Umbilical cord (tissue), 2 donors: ENCODE measurements around the gene C6orf136. TPM values are rescaled to one million over a fixed set of nuclear protein-coding genes. Genes with fewer than 3 reads are reported as not detected.
"Not testable (repeated sequence)": the region's sequence is repeated elsewhere in the genome, so short reads cannot be mapped to it uniquely, and the experiment has no call there.

Experiments
- DNase-seq: peaks from one replicate; pipeline ENCODE4 v3.0.0-alpha.2; 2015; ENCODE audit warnings: low spot score
- total RNA-seq: library from RNA; depleted of rRNA; stranded (reverse); fragments of >200 nt; gene quantifications from one replicate; pipeline ENCODE4 v1.2.3, GENCODE V29; 2014; ENCODE audit warnings: low replicate concordance; ENCODE audit not compliant: insufficient read depth

Gene C6orf136
- total RNA-seq, 1 donor from 2014 or later: 11.8 TPM

DNA sequence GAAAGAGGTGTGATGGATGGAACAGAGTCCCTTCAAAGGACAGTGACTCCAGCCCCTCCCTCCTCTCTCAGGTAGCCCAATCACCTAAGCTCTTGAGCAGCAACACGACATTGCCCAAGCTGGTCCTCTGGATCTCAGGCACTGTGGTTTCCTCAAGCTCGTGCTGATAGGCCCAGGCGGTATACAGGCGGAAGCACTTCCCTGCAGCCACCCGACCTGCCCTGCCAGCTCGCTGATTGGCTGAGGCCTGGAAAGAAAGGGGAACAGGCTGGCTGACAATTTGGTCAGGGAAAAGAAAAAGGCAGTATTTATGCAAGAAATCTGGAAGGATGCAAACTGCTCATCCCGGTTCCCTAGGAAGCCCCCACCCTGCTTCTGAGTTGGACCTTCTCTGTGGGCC, 9.6 kb downstream of the C6orf136 start:
- no peak for DNase-seq

GRCh38 chr6:30657454-30657853, 10.5 kb downstream of the C6orf136 start:
- DNase-seq: no peak

DNA sequence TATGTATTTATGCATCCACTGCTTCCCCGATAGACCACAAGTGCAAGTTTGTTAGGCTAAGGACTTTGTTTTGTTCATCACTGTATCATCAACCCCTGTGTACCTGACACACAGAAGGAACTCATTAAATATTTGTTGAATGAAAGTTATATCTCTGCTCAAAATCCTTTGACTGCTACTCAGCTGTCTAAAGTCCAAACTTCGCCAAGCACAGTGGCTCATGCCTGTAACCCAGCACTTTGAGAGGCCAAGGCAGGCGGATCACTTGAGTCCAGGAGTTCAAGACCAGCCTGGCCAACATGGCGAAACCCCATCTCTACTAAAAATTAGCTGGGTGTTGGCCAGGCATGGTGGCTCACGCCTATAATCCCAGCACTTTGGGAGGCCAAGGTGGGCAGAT, 11.0 kb downstream of the C6orf136 start:
- not testable (repeated sequence) for DNase-seq

GRCh38 chr6:30664994-30665767, 18.2 kb downstream of the C6orf136 start:
- DNase-seq: no peak

DNA sequence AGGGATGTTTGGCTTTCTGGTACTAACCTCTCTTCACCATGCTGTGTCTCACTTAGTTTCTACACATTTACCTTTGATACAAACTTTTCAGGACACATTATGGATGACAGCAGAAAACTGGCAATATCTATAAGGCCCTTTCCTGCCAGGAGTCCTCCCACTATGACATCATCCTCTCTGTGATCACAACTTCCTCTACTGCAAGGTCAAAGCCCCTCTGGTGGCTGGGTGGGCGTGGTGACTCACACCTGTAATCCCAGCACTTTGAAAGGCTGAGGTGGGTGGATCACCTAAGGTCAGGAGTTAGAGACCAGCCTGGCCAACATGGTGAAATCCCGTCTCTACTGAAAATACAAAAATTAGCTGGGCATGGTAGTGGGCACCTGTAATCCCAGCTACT, 19.4 kb downstream of the C6orf136 start:
- DNase-seq: not testable (repeated sequence)

GRCh38 chr6:30670760-30671527, 24.0 kb downstream of the C6orf136 start:
- no peak for DNase-seq

DNA sequence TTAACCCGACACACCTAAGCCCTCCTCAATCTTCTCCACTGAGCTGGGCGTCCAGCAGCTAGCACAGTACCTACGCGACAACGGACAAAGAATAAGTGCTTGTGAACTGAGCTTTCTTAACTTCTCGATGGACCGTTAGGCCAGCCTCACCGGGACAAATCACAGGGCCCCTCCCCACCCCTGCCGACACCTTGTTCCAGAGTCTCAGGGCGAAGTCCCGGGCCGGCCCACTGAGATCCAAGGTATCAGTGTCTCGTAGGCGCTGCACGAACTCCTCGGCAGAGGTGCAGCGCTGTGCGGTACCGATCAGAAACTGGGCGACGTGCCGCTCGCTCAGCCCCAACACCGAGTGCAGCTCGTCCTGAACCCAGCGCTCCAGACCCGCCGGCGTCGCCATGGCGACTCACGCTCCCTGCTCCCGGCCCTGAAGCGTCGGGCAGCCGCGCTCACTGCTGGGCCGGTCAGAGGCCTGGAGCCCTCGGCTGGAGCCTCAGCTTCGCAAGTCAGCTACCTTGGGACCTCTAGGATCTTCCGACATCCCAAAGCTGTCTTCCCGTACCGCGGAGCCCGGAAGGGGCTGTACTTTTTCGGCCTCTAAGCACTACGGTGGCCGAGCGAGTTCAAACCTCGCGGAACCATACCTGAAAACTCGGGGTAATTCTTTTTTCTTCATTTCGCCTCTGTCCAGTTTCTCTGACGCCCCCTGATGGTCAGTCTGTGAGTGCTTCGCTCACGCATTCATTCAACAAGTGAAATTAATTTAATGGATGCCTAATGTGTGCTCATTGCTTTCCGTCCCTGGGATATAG, 25.7 kb downstream of the C6orf136 start, which contains the start of gene DHX16:
TSS of gene DHX16 (minus strand) at position 562 of the 809 bp plus-strand sequence. CDS start at position 397, 165 bp downstream.
- DNase-seq: peak; percentile 98

DNA sequence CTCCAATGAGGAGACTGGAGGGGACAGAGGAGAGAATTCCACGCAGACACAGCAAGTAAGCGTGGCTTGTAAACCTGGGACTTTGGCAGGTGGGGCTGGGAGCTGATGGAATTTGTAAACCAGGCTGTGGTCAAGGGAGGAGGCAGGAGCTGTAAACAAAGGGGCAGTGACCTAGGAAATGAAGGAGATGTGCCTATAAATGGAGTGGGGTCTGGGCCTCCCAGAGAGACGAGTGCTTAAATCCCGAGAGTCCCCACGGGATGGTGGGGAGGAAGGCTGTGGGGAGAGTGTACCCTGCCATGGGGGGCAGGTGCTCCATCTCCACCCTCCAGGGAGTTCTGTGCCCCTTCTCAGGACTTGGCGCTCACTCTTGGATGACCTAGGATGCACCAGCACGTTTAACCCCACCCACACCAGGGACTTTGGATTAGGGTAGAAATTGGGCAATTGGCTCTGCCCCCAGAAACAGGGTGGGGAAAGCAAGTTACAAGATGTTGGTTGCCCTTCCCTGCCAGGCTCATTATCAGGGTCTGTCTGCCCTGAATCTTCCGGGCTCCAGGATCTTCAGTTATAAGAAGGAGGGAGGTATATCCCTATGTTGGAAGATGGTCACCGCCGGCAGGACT, 29.8 kb downstream of the C6orf136 start:
- no peak for DNase-seq

- DNase-seq: peak; percentile 75
Observed at GRCh38 chr6:30678964-30679726, 32.2 kb downstream of the C6orf136 start.

DNA sequence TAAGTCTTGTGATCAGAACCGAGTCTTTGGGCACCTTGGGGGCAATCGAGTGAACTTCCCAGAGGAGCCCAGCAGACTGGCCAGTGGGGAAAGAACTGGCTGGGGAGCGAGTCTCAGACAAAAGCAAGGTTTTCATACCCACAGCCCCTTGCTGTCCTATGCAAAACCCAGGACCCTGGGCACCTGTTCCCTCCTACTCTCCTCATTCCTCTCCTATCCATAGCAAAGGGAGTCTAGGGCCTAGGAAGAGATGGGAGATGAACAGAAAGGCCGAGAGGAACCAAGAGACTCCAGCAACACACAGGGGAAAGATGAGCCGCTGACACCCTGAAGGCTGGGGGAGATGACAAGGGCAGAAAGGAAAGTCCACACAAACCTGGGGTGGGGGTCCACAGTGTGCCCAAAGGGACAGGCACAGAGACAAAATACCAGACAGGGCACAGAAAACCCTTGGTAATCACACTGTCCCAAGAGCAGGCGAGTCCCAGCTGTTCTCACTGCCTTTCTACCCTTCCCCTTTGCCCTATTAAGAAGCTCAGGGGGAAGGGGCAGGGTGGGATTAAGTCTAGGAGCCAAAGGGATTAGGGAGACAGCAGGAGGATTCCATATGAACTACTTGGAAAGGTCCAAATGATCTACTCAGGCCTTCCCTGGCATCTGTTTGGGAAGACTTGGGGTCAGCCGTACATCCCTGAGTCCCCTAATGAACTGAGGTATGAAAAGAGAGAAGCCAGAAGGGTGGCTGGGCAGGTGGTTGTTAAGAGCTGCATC, 33.0 kb downstream of the C6orf136 start:
- no peak for DNase-seq

DNA sequence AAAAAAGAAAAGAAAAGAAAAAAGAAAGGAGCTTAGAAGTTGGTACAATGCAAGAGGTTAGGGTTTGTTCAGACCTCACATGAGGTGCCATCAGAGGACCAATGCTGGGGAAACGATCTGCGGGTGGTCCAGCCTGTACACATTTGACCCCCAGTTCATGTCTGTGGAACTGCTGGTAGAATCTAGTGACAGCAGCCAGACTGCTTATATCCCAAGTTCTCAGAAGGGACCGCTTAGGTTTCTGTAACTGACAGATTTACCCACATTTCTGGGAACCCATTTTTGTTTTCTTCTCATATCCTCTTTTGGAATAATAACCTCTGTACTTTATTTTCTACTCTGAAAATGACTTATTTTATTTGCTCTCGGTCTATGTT, 34.8 kb downstream of the C6orf136 start:
- DNase-seq: peak; percentile 20

DNA sequence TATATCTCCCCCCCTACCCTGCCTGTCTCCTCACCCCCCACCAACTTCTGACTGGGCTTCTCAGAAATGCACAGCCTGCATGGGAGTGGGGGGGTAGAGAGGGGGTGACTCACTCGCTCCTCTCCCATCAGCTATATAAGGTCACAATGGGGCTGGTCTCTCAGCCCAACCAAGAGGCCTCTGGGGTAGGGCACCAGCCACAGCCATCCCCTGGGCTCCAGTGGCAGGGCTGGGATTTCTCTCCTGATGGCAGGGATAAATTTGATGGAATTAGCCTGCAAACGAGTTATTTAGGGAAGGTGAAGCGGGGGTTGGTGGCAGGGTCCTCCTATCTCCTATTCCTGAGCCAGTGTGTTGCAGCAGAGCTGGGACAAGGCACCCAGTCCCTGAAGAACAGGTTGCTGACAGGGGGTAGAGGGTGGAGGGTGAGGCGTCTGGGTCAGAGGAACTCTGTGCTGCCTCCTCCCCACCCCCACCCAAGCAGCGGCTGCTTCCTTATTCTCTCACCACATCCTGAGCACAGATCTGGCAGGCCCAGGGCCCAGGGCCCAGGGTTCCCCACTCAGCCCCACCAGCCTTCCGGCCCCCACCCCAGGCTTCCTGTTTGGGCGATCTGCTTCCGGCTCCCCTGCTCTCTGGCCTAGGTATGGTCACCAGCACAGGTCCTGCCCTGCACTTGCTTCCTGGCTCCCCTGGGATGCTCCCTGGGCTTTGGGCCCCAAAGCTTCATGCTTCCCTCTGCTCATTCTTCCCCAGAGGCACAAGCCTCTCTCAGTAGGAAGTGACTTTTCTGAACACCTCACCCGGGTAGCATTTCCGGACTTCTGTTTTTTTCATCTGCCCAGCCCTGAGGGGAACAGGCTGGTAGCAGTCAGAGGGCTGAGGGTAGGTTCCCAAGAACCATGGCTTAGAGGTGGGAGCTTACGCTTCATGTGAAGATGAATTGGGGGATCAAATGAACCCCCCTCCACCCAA, 35.5 kb downstream of the C6orf136 start:
- DNase-seq: peak; percentile 91

GRCh38 chr6:30683183-30683979, 36.4 kb downstream of the C6orf136 start:
- no peak for DNase-seq

DNA sequence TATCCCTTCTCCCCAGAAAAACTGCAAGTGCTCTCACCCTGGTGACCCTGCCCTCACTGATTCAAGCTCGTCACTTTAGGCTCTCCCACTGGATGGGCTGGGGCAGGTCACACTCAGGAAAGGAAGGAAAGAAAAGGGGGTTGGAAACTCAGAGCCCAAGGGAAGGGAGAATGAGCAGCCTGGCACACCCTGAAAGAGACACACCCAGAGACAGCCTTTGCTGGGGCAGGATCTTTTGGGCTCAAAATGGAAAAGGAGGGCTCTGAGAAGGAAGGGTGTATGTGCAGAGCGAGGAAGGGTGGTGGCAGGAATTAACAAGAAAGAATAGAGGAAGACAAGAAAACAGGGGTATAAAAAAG, 37.0 kb downstream of the C6orf136 start:
- DNase-seq: no peak

DNA sequence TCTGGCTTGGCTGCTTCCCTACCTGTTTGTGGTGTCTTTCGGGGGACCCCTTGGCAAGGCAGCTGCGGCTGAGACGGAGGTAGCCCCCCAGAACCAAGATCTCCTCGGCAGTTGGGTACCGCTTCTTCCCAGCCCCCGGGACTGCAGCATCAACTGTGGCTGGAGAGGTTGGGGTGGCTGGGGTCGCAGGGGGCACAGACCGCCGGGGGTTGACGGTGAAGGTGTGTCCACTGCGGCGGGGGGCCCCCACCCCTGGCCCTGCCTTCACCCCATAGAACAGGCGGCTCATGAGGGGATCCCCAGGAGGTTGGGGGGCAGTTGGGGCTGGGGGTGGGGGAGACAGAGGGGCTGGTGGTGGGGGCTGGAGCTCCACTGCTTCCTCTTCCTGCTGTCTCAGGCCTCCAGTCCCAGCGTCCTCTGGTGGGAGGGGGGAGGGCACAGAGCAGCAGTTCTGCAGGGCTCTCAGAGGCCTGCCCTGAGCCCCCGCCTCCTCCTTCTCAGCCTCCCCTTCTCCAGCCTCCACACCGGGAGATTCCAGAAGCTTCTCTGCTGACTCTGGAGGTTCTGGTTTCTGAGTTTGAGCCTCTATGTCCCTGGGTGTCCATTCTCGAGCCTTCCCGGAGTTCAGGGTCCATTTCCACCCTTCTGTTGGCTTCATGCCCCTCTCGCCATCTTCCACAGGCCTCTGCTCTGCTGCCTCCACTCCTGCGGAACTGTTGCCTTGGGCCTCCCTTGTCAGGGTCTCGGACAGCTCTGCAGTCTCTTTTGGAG, 37.6 kb downstream of the C6orf136 start:
- peak; percentile 53 for DNase-seq

- DNase-seq: no peak
Observed at GRCh38 chr6:30685157-30686008, 38.5 kb downstream of the C6orf136 start.
